Omental fat pad (tissue), 4 donors: ENCODE measurements around the gene COMTD1. TPM values are rescaled to one million over a fixed set of nuclear protein-coding genes. Genes with fewer than 3 reads are reported as not detected.
"Not testable (repeated sequence)": the region's sequence is repeated elsewhere in the genome, so short reads cannot be mapped to it uniquely, and the experiment has no call there.

Experiments
- ATAC-seq: fragments of 150-250 bp; one replicate; pipeline ENCODE4 v1.9.1; 2016; ENCODE audit warnings: mild to moderate bottlenecking, moderate library complexity; ENCODE audit not compliant: low FRiP score
- DNase-seq: peaks from one replicate; pipeline ENCODE4 v3.0.0-alpha.2; 2019; ENCODE audit warnings: low spot score
- small RNA-seq: library from RNA; depleted of rRNA; stranded (forward); fragments of <200 nt; gene quantifications from one replicate; pipeline ENCODE3, GENCODE V24; 2016
- total RNA-seq, 4 donors: library from RNA; depleted of rRNA; stranded (reverse); fragments of >200 nt; gene quantifications; one replicate each; pipeline ENCODE4 v1.1.0, GENCODE V29; 2016
- TF ChIP-seq, protein P1 (sequence below), 3 donors: fragments of 450-650 bp; IDR thresholded peaks; one replicate each; pipeline ENCODE4 v1.5.1; 2016 to 2017; ENCODE audit warnings: antibody characterized with exemption in 3 of 3, mild to moderate bottlenecking in 3 of 3, moderate library complexity in 2 of 3

COMTD1 gene
- total RNA-seq, 4 donors from 2014 or later = 16.1 to 30.6 (median 24.3) TPM

DNA sequence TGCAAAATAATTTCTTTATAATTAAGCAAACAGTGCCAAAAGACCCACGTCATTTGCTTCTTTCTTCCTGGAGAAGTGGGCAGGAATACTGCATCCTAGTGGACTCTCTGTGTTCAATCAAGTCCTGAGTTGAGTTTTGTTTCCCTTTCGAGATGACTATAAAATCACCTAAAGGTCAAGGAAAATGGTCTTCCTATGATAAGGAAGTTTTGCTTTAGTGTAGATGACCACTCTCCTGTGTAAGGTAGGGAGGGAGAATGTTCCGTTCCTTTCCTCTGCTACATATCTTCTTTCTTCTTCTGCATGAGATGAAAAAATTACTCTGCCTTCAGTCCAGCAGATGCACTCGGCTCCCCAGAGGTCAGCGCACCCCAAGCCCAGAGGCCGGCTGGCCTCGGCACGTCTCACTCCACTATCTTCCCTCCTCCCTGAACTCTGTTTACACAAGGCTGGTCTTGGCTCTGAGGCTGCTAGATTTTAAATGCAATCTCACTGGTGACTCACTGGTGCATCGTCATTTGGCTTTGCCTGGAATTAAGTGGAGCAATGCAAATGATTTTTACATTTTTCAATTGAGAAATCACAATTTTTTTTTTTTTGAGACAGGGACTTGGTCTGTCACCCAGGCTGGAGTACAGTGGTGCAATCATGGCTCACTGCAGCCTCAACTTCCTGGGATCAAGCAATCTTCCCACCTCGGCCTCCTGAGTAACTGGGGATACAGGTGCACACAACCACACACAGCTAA, 43.8 kb downstream of the COMTD1 start:
- TF ChIP-seq, protein P1, sequence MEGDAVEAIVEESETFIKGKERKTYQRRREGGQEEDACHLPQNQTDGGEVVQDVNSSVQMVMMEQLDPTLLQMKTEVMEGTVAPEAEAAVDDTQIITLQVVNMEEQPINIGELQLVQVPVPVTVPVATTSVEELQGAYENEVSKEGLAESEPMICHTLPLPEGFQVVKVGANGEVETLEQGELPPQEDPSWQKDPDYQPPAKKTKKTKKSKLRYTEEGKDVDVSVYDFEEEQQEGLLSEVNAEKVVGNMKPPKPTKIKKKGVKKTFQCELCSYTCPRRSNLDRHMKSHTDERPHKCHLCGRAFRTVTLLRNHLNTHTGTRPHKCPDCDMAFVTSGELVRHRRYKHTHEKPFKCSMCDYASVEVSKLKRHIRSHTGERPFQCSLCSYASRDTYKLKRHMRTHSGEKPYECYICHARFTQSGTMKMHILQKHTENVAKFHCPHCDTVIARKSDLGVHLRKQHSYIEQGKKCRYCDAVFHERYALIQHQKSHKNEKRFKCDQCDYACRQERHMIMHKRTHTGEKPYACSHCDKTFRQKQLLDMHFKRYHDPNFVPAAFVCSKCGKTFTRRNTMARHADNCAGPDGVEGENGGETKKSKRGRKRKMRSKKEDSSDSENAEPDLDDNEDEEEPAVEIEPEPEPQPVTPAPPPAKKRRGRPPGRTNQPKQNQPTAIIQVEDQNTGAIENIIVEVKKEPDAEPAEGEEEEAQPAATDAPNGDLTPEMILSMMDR (IDR thresholded peaks at IDR 0.05) = no peak
- DNase-seq (no peak), ATAC-seq (peak; percentile 98)

DNA sequence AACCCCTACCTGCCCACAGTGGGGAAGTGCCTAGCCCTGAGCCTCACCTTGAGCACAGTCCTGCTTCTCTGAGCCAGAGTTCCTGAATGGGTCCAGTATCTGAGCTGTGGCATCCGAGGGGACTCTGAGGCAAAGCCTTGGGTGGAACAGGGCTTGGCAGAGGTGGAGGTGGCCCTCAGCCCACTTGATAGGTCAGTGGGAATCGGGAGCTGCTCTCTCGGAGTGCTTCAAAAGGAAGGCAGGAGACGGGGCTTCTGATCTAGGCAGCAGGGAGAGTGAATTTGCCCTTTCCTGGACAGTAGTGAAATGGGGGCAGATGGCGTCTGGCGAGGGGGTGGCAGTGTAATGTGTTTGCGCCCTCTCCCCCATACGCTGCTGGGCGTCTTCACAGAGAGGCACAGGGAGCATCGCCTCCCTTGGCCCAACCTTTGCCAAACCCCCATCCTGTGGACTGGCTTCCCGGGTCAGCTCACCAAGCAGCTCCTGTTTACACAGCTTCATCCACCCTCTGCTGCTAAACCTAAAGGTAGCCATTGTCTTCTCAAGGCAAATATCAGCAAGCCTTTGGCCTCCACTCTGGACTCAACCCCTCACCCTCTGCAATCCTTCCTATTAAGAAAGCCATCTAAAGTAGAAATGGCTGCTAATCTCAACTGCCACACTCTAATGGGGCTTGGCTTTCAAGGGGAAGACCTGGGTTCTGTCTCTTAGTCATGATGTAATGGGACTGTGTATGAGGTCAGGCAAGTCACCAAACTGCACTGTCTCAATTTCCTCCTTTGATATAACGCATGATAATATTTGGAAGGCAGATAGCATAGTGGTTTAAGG, 46.3 kb downstream of the COMTD1 start:
- DNase-seq (no peak), ATAC-seq (no peak)
- TF ChIP-seq, protein P1 (IDR thresholded peaks at IDR 0.05) = no peak

DNA sequence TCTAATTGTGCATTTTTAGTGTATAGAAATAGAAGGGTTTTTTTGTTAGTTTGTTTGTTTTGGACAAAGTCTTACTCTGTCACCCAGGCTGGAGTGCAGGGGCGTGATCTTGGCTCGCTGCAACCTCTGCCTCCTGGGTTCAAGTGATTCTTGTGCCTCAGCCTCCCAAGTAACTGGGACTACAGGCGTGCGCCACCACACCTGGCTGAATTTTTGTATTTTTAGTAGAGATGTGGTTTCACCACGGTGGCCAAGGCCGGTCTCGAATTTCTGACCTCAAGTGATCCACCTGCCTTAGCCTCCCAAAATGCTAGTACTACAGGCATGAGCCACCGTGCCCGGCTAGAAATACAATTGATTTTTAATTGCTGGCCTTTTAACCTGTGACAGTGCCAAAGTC, 47.2 kb downstream of the COMTD1 start:
- not testable (repeated sequence) for ATAC-seq, DNase-seq

DNA sequence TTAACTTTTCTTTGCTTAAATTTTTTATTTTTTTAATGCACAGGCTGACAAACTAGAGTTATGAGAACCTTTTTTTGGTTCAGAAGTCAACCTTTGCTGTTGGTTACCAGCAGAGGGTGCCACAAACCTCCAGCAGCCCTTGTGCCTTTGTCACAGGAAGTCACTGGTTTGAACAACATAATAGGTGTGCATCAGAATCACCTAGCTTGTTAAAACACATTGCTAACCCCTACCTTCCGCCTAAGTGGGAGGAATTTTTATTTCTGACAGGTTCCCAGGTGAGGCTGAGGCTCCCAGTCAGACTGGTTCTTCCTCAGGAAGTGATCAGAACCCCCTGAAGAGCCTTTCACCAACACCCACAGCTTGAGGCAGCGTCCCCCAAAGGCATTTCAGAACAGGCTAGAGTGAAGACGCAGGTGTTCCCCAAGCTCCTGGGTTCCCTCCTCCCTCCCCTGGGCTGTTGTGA, 47.8 kb downstream of the COMTD1 start:
- DNase-seq (no peak), ATAC-seq (no peak)
- TF ChIP-seq, protein P1 (IDR thresholded peaks at IDR 0.05) = peak in 1 of 3 donors; percentile 10

DNA sequence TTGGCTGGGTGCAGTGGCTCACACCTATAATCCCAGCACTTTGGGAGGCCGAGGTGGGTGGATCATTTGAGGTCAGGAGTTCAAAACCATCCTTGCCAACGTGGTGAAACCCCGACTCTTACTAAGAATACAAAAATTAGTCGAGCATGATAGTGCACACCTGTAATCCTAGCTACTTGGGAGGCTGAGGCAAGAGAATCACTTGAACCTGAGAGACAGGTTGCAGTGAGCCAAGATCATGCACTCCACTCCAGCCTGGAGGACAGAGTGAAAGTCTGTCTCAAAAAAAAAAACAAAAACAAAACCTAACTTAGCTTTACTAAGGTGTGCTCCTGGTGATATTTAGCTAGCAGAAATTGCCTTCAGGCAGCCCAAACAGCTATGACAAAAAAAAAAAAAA, 49.4 kb downstream of the COMTD1 start:
- DNase-seq = no peak
- ATAC-seq = no peak
- TF ChIP-seq, protein P1 (IDR thresholded peaks at IDR 0.05) = no peak

Small RNAs within 50 kb of the gene (small RNA-seq; reads per million reads assigned to genes)
- not detected for gene HMGA1P5
- not detected for gene RPL39P25

Other genes starting within 250 kb of the COMTD1 start
- gene SAMD8, start 124.3 kb downstream of the COMTD1 start, total RNA-seq = 10 to 100 TPM; 38.9 to 54.2 (median 43.7) TPM
- 100 to 1,000 TPM; 111 to 143 (median 131) TPM for gene VDAC2, start 25.2 kb downstream of the COMTD1 start, total RNA-seq
- 10 to 100 TPM in 2 of 4 donors, 1 to 10 TPM in 2; 8.0 to 19.8 (median 11.2) TPM for gene ZNF503, start 165.8 kb upstream of the COMTD1 start, total RNA-seq
- gene LRMDA, start 195.7 kb upstream of the COMTD1 start, total RNA-seq = 10 to 100 TPM; 12.0 to 15.9 (median 13.9) TPM